ENCODE results near the gene SERPINA10. TPM values are rescaled to one million over a fixed set of nuclear protein-coding genes. Genes with fewer than 3 reads are reported as not detected.

The SERPINA10 gene
- total and polyA plus RNA-seq, 2 of the 13 experiments (the other 11 are each of a cell fraction or from before 2014, with no cell fraction given): 20.1 to 20.2 TPM

DNA sequence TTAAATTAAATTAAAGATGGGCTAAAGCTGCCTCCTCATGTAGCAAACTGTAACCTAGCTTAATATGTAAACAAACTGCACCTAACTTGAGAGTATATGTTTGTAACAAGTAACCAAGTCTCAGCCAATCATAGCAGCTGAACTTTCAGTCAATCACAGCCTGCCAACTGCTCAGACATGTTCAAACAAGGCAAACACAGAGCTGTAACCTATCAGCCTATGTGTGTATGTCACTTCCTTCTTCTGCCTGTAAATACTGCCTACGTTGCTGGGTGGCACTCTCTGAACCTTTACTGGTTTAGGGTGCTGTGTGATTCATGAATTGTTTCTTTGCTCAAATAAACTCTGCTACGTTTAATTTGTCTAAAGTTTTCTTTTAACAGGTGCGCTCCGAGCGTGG is 27.2 kb upstream of the SERPINA10 start (continued):
- TF ChIP-seq TBX3 (IDR thresholded peaks at IDR 0.05; ENCODE audit: borderline replicate concordance) (no peak), ZNF496 (CRISPR knock-in tag; IDR thresholded peaks at IDR 0.05; ENCODE audit: insufficient replicate concordance) (no peak), GZF1 (CRISPR knock-in tag; IDR thresholded peaks at IDR 0.05) (no peak), ZKSCAN5 (CRISPR knock-in tag; IDR thresholded peaks at IDR 0.05) (no peak), THYN1 (CRISPR knock-in tag; IDR thresholded peaks at IDR 0.05; ENCODE audit: borderline replicate concordance, low read depth) (no peak), ZNF713 (CRISPR knock-in tag; IDR thresholded peaks at IDR 0.05) (no peak), CHD4 (IDR thresholded peaks at IDR 0.05; ENCODE audit: borderline replicate concordance, low read length) (no peak), ZSCAN21 (CRISPR knock-in tag; IDR thresholded peaks at IDR 0.05; ENCODE audit: borderline replicate concordance) (no peak), CREB1 (IDR thresholded peaks at IDR 0.05) (peak; percentile 67), CREB1 (CRISPR knock-in tag; IDR thresholded peaks at IDR 0.05) (peak; percentile 86), REPIN1 (CRISPR knock-in tag; IDR thresholded peaks at IDR 0.05; ENCODE audit: borderline replicate concordance, low read depth) (no peak), ZBTB34 (CRISPR knock-in tag; IDR thresholded peaks at IDR 0.05) (no peak), PRPF4 (IDR thresholded peaks at IDR 0.05; ENCODE audit: low read depth, low read length, poor library complexity, severe bottlenecking) (no peak), ZBTB21 (CRISPR knock-in tag; IDR thresholded peaks at IDR 0.05) (no peak), JARID2 (CRISPR knock-in tag; IDR thresholded peaks at IDR 0.05; ENCODE audit: insufficient replicate concordance) (no peak), MAFK (conservative IDR thresholded peaks at IDR 0.05 in 1 of 2, IDR thresholded peaks at IDR 0.05 in 1 of 2; ENCODE audit: low read length in 2 of 2) (no peak), POLR2A (IDR thresholded peaks at IDR 0.05; ENCODE audit: insufficient read depth in 1 of 2, low read depth in 2 of 2, low read length in 2 of 2) (peak in 1 of 2 experiments; percentile 57), MEIS2 (CRISPR knock-in tag; IDR thresholded peaks at IDR 0.05) (peak; percentile 75; the same call in 1 of the 2 replicates), ZSCAN20 (CRISPR knock-in tag; IDR thresholded peaks at IDR 0.05; ENCODE audit: borderline replicate concordance) (no peak), IRX3 (CRISPR knock-in tag; IDR thresholded peaks at IDR 0.05; ENCODE audit: borderline replicate concordance, low read depth) (no peak), HOXD1 (CRISPR knock-in tag; IDR thresholded peaks at IDR 0.05) (no peak), BRCA1 (CRISPR knock-in tag; IDR thresholded peaks at IDR 0.05) (no peak), ELF4 (CRISPR knock-in tag; IDR thresholded peaks at IDR 0.05; ENCODE audit: borderline replicate concordance) (no peak), ZNF546 (CRISPR knock-in tag; conservative IDR thresholded peaks at IDR 0.05) (no peak), TEAD2 (CRISPR knock-in tag; IDR thresholded peaks at IDR 0.05) (no peak), ZNF557 (CRISPR knock-in tag; IDR thresholded peaks at IDR 0.05) (no peak), ZSCAN25 (CRISPR knock-in tag; IDR thresholded peaks at IDR 0.05) (no peak)
- TF ChIP-seq, protein P1, sequence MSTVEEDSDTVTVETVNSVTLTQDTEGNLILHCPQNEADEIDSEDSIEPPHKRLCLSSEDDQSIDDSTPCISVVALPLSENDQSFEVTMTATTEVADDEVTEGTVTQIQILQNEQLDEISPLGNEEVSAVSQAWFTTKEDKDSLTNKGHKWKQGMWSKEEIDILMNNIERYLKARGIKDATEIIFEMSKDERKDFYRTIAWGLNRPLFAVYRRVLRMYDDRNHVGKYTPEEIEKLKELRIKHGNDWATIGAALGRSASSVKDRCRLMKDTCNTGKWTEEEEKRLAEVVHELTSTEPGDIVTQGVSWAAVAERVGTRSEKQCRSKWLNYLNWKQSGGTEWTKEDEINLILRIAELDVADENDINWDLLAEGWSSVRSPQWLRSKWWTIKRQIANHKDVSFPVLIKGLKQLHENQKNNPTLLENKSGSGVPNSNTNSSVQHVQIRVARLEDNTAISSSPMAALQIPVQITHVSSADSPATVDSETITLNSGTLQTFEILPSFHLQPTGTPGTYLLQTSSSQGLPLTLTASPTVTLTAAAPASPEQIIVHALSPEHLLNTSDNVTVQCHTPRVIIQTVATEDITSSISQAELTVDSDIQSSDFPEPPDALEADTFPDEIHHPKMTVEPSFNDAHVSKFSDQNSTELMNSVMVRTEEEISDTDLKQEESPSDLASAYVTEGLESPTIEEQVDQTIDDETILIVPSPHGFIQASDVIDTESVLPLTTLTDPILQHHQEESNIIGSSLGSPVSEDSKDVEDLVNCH (CRISPR knock-in tag; IDR thresholded peaks at IDR 0.05): no peak

Measured in HepG2 (cell line).